Measurements from ENCODE around the gene FOXR1.

DNA sequence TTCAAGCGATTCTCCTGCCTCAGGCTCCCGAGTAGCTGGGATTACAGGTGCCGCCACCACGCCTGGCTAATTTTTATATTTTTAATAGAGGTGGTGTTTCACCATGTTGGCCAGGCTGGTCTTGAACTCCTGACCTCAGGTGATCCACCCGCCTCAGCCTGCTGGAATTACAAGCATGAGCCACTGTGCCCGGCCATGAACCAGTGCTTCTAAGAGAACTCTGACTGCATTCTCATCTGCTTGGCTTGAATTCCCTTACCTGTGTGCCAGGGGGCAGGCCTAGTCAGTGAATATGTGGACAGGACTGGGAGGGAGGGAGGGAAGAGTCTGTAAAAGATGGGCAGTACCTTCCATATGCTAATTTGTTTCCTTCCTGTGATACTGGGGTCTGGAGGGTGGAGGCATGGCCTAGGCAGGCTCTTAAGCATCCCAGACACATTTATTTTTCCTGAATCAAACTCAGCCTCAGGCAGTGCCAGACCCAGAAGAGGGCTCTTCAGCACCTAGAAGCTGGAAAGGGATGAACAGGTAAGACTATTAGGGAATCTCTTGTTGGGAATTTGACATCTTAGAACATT is 40.0 kb downstream of the FOXR1 start:
- TF ChIP-seq, protein P1, sequence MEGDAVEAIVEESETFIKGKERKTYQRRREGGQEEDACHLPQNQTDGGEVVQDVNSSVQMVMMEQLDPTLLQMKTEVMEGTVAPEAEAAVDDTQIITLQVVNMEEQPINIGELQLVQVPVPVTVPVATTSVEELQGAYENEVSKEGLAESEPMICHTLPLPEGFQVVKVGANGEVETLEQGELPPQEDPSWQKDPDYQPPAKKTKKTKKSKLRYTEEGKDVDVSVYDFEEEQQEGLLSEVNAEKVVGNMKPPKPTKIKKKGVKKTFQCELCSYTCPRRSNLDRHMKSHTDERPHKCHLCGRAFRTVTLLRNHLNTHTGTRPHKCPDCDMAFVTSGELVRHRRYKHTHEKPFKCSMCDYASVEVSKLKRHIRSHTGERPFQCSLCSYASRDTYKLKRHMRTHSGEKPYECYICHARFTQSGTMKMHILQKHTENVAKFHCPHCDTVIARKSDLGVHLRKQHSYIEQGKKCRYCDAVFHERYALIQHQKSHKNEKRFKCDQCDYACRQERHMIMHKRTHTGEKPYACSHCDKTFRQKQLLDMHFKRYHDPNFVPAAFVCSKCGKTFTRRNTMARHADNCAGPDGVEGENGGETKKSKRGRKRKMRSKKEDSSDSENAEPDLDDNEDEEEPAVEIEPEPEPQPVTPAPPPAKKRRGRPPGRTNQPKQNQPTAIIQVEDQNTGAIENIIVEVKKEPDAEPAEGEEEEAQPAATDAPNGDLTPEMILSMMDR (IDR thresholded peaks at IDR 0.05), result no peak
- TF ChIP-seq CREB1 (CRISPR knock-in tag; IDR thresholded peaks at IDR 0.05) (no peak), ZNF121 (CRISPR knock-in tag; IDR thresholded peaks at IDR 0.05) (no peak), IRF2 (CRISPR knock-in tag; IDR thresholded peaks at IDR 0.05; ENCODE audit: borderline replicate concordance, low read depth) (no peak)
- TF ChIP-seq, protein P2, sequence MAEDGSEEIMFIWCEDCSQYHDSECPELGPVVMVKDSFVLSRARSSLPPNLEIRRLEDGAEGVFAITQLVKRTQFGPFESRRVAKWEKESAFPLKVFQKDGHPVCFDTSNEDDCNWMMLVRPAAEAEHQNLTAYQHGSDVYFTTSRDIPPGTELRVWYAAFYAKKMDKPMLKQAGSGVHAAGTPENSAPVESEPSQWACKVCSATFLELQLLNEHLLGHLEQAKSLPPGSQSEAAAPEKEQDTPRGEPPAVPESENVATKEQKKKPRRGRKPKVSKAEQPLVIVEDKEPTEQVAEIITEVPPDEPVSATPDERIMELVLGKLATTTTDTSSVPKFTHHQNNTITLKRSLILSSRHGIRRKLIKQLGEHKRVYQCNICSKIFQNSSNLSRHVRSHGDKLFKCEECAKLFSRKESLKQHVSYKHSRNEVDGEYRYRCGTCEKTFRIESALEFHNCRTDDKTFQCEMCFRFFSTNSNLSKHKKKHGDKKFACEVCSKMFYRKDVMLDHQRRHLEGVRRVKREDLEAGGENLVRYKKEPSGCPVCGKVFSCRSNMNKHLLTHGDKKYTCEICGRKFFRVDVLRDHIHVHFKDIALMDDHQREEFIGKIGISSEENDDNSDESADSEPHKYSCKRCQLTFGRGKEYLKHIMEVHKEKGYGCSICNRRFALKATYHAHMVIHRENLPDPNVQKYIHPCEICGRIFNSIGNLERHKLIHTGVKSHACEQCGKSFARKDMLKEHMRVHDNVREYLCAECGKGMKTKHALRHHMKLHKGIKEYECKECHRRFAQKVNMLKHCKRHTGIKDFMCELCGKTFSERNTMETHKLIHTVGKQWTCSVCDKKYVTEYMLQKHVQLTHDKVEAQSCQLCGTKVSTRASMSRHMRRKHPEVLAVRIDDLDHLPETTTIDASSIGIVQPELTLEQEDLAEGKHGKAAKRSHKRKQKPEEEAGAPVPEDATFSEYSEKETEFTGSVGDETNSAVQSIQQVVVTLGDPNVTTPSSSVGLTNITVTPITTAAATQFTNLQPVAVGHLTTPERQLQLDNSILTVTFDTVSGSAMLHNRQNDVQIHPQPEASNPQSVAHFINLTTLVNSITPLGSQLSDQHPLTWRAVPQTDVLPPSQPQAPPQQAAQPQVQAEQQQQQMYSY (CRISPR knock-in tag; IDR thresholded peaks at IDR 0.05), result no peak

All from WTC11 (cell line).